ENCODE data around the gene NEDD4L.
"Not testable (repeated sequence)": the region's sequence is repeated elsewhere in the genome, so short reads cannot be mapped to it uniquely, and the experiment has no call there.

The NEDD4L gene

GRCh38 chr18:58407649-58408407, 363.8 kb downstream of the NEDD4L start:
- DNase-seq, result no peak

- no peak for DNase-seq
These were observed 364.6 kb downstream of the NEDD4L start for GRCh38 chr18:58408665-58409064.

DNA sequence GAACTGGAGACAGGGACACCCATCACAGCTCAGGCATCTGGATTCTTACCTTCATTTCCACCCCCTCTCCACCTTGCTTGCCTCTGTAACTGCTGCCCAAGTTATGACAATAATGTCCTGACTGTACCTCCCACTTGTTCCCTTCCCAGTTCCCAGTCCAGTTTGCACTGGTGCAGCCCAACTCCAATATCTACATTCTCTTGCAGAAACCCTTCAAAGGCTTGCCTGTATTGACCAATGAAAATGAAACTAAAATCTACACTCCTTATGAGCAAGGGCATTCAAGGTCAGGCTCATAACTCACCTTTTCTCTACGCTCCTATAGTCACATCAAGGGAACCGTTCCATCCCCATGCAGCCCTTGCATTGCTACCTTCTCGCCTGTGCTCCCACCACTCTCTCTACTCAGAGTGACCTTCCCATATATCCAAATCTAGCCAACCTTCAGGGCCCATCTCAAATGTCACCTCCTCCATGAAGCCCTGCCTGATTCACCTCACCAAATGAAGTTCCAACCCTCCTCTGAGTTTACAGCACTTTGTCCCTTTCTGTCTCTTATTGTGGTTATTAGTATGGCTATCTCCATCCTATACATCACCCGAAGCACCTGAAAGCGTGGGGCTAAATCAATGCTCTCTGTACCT, 365.9 kb downstream of the NEDD4L start:
- no peak for DNase-seq

GRCh38 chr18:58411323-58411722, 367.3 kb downstream of the NEDD4L start:
- no peak for DNase-seq

- no peak for DNase-seq
These were observed 369.0 kb downstream of the NEDD4L start for GRCh38 chr18:58412844-58413666.

- DNase-seq, result no peak
These were observed 369.9 kb downstream of the NEDD4L start for GRCh38 chr18:58413667-58414628.

DNA sequence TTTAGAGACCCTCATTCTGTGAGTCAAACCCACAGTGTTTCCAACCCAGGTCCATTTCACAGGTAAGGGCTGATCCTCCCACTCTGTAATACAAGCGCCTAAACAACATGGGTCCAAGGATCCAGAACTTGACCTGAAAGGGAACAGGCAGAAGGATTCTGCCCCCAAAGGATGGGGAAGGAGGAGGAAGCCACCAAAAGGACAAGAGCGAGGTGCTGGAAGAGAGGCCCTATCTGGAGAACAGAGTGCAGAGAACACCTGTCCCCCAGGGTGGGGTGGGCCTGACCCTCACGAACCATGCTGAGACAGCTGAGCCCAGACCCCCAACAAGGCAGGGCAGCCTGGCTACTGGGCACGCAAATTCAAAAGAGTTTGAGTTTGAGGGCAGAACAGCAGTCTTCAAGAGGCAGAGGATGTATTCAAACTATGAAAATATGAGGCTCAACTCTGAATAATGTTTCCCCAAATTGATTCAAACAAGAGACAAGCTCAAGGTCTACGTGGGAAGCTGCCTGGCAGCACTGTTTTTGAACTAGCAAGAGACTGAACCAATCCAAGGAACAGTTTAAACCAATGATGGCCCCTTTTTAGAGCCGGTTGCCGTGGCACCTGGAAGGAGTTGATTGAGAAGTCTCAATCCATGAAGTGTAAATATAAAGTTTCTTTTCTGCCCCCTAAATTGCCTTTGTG, 372.1 kb downstream of the NEDD4L start:
- no peak for DNase-seq

DNA sequence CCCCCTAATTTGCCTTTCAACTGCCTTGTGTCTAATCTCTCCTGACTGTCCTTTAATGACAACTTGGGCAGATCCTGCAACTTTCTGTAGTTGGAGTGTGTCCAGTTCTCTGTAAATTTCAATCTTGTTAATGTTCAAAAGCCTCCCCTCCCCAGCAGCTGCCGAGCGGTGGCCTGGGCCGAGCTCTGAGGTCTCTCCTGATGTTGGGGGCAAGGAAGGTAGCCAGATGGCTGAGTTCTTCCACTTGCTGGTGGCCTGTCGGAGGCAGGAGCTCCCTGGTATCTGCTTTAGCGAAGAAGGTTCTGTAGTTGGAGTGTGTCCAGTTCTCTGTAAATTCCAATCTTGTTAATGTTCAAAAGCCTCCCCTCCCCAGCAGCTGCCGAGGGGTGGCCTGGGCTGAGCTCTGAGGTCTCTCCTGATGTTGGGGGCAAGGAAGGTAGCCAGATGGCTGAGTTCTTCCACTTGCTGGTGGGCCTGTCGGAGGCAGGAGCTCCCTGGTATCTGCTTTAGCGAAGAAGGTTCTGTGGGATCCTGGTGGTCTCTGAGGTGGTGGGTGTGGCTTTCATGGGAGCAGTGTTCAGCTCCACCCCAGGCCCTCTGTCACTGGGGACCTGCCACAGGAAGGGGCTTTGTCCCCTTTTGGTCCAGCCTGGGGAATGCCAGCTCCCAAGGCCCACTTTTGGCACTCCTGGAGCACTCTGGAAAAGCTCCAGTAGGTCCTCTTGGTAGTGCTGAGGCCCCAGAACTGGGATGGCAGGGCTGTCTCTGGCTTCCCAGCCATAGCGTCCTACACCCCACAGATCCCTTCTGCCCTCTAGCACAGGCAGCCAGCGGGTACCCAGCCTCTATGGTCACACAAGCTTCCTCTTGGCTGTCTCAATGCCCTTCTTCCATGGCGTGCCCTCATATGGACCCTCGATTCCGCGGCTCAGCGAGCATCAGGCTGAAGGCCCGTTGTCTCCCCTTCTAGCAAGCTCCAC, 373.0 kb downstream of the NEDD4L start:
- no peak for DNase-seq

DNA sequence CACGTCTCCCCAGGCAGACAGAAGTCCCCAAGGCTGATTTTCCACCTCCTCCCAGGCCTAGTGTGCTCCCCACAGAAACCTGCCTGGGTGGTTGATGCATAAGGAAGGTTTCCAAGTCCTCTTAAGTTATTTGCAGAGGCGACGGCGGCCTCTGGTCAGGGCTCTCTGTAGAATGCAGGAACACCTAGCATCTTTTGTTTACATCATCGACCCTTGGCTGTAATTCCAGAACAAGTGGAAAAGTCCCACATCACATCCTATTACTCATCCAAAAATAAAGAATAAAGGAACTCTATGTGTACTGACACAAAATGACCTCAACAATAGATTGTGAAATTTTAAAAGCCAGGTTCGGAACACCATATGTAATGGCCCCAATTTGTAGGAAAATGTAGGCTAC, 373.7 kb downstream of the NEDD4L start:
- no peak for DNase-seq

DNA sequence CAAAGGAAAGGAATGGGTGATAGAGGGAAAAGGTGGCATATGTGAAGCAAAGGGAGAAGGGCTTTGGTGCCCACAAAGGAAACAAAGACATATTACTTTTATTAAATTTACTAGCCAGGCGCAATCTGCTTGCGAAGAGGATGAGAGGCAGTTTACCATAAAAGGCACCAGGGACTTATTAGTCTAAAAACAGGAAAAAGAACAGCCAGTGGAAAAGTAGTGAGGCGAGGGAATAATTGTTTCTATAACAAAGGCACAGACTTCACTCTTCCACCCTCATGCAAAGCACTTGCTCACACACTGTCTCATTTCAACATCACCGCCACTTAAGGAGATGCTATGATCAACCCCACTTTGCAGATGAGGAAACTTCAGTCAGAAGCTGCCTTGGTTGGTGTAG, 374.3 kb downstream of the NEDD4L start:
- no peak for DNase-seq

DNA sequence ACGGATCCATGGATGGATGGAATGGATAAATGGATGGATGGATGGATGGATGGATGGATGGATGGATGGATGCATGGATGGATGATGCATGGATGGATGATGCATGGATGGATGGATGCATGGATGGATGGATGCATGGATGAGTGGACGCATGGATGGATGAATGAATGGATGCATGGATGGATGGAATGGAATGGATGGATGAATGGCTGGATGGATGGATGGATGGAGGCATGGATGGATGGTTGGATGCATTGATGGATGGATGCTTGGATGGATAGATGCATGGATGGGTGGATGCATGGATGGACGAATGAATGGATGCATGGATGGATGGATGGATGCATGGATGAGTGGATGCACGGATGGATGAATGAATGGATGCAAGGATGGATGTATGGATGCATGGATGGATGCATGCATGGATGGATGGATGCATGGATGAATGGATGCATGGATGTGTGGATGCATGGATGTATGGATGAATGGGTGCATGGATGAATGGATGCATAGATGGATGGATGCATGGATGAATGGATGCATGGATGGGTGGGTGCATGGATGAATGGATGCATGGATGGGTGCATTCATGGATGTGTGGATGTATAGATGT, 375.7 kb downstream of the NEDD4L start:
- DNase-seq, result no peak

DNA sequence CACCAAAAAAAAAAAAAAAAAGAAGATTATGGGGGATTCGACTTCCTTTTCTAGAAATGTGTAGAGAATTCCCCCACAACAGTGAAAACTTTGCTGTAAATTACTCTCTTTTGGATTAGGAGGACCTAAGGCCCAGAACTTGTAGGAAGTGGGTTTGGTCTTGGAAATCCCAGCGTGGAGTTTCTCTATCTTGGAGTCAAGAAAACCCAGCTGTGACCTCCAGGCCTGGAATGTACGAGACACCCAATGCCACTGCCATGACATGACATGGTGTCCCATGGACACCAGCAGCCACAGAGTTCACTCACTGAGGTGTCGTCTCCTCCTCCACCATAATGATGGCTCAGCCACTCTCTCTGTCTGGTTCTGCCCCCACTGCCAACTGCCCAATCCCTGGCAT, 382.6 kb downstream of the NEDD4L start:
- no peak for DNase-seq

DNA sequence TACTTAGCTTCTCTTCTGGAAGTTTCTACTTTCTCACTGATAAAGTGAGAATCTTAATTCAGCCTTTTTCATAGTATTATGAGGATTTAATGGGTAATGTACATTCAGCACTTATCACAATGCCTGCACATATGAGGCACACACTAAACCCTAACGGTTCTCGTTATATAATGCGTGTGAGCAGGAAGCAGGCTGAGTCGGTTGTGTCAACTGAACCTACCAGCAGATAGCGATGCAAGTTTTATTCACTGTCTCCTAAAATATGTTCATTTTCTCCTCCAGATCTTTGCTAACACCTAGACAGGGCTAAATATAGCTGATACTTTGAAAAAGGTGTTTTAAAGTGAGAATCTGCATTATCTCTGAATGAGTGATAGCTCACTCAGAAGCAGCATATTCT, 383.3 kb downstream of the NEDD4L start:
- no peak for DNase-seq

- no peak for DNase-seq
These were observed 385.4 kb downstream of the NEDD4L start for GRCh38 chr18:58429442-58429841.

- no peak for DNase-seq
These were observed 387.2 kb downstream of the NEDD4L start for GRCh38 chr18:58431215-58431614.

DNA sequence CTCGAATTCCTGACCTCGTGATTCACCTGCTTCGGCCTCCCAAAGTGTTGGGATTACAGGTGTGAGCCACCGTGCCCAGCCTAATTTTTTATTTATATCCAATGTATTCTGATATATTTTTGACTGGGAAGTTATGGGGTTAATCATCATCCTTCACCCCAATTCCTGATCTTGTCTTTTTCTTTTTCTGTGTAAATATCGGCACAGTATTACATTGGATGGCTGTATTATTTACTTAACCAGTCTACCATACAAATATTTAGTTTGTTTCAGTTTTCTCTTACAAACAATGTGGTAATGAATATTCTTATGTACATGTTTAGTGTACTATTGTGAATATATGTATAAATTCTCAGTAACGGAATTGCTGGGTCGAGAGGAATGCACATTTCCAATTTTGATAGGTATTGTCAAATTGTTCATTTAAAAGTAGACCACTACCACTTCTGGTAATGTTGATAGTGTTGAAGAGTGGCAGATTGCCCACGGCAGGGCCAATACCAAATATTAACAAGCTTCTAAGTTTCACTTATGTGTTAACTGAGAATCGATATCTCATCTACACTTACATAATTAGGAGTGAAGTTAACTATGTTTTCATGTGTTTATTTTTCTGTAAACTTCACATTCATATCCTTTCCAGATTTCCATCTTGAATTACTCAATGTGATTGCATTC, 388.2 kb downstream of the NEDD4L start:
- no peak for DNase-seq

DNA sequence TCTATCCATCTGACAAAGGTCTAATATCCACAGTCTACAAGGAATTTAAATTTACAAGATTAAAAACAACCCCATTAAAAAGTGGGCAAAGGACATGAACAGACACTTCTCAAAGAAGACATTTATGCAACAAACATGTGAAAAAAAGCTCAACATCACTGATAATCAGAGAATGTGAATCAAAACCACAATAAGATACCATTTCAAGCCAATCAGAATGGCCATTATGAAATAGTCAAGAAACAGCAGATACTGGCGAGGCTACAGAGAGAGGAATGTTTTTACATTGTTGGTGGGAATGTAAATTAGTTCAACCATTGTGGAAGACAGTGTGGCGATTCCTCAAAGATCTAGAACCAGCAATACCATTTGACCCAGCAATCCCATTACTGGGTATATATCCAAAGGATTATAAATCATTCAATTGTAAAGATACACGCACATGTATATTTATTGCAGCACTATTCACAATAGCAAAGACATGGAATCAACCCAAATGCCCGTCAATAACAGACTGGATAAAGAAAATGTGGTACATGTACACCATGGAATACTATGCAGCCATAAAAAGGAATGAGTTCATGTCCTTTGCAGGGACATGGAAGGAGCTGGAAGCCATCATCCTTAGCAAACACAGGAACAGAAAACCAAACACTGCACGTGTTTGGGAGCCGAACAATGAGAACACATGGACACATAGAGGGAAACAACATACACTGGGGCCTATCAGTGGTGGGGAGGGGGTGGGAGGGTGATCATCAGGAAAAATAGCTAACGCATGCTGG, 391.4 kb downstream of the NEDD4L start:
- not testable (repeated sequence) for DNase-seq

- no peak for DNase-seq
These were observed 394.3 kb downstream of the NEDD4L start for GRCh38 chr18:58438161-58438957.
